ENCODE measurements around the gene PABPC1L. TPM values are rescaled to one million over a fixed set of nuclear protein-coding genes. Genes with fewer than 3 reads are reported as not detected.

The PABPC1L gene
- total RNA-seq, 1 donor from 2014 or later = 45.3 TPM

GRCh38 chr20:44942264-44942973, 32.6 kb downstream of the PABPC1L start:
- H3K4me2 ChIP-seq = no peak overlapping the region
- no peaks in the 10 kb centered on the region for H3K9me3 ChIP-seq (ENCODE audit: low read depth)
- Mint-ChIP-seq H3K9me3 (no peaks in the 10 kb centered on the region), H3K27ac (peak overlapping the region; percentile 73), H3K4me3 (no peak overlapping the region), H3K36me3 (peaks cover 29% of the 10 kb centered on the region), H3K4me1 (no peaks in the 10 kb centered on the region), H3K27me3 (ENCODE audit: insufficient read depth, low read depth) (peaks cover 2% of the 10 kb centered on the region)
- TF ChIP-seq EZH2phosphoT487 (IDR thresholded peaks at IDR 0.05) = no peak
- peak; percentile 15 for TF ChIP-seq CTCF (IDR thresholded peaks at IDR 0.05)
- no peak for TF ChIP-seq EZH2 (IDR thresholded peaks at IDR 0.05)
- H3K4me3 ChIP-seq = no peak overlapping the region
- no peaks in the 10 kb centered on the region for H3F3A ChIP-seq (ENCODE audit: low read depth)
- no peaks in the 10 kb centered on the region for H3K4me1 ChIP-seq
- H3K27ac ChIP-seq = no peak overlapping the region
- no peaks in the 10 kb centered on the region for H3K27me3 ChIP-seq
- H3K9ac ChIP-seq = no peak overlapping the region
- peaks cover 10% of the 10 kb centered on the region for H3K36me3 ChIP-seq
- DNase-seq (ENCODE audit: low spot score) = peak; percentile 11
- H3K79me2 ChIP-seq (ENCODE audit: low read depth) = no peaks in the 10 kb centered on the region
- H4K20me1 ChIP-seq (ENCODE audit: low read depth) = peaks cover 6% of the 10 kb centered on the region
- H2AFZ ChIP-seq (replicated peaks) = no peak overlapping the region

GRCh38 chr20:44943828-44944227, 34.0 kb downstream of the PABPC1L start:
- no peak for DNase-seq (ENCODE audit: low spot score)
- Histone ChIP-seq H2AFZ (replicated peaks) (no peak overlapping the region), H3K27ac (no peak overlapping the region), H3K4me3 (no peak overlapping the region), H3K9ac (no peak overlapping the region), H3K4me2 (no peak overlapping the region), H4K20me1 (ENCODE audit: low read depth) (peaks cover 6% of the 10 kb centered on the region), H3K9me3 (ENCODE audit: low read depth) (no peaks in the 10 kb centered on the region), H3K79me2 (ENCODE audit: low read depth) (no peaks in the 10 kb centered on the region), H3K27me3 (no peaks in the 10 kb centered on the region), H3F3A (ENCODE audit: low read depth) (no peaks in the 10 kb centered on the region), H3K4me1 (no peaks in the 10 kb centered on the region), H3K36me3 (peaks cover 10% of the 10 kb centered on the region)
- Mint-ChIP-seq H3K36me3 (peaks cover 31% of the 10 kb centered on the region), H3K9me3 (no peaks in the 10 kb centered on the region), H3K4me1 (no peaks in the 10 kb centered on the region), H3K4me3 (no peak overlapping the region), H3K27ac (no peak overlapping the region), H3K27me3 (ENCODE audit: insufficient read depth, low read depth) (no peaks in the 10 kb centered on the region)
- TF ChIP-seq CTCF (IDR thresholded peaks at IDR 0.05) (no peak), EZH2phosphoT487 (IDR thresholded peaks at IDR 0.05) (no peak), EZH2 (IDR thresholded peaks at IDR 0.05) (no peak)

DNA sequence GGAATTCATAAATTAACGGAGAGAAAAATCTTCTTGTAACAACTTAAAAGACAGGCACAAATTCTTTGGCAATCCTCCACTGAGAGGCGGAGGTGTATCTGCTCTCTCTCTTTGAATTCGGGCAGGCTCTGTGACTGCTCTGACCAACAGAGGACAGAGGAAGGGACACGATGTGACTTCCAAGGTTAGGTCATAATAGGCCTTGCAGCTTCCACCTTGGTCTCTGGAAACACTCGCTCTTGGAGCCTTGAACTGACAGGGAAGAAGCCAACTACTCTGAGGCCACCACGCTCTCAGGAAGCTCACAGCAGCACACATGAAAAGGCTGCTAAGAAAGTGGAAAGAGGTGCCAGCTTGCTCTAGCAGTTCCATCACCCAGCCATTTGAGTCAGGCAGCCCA, 35.4 kb downstream of the PABPC1L start:
- peaks cover 32% of the 10 kb centered on the region for H3K36me3 Mint-ChIP-seq

More for the DNA sequence above, 35.4 kb downstream of the PABPC1L start:
- no peak overlapping the region for H3K9ac ChIP-seq
- Mint-ChIP-seq H3K27ac (no peak overlapping the region), H3K4me1 (no peaks in the 10 kb centered on the region), H3K27me3 (ENCODE audit: insufficient read depth, low read depth) (no peaks in the 10 kb centered on the region), H3K4me3 (no peak overlapping the region), H3K9me3 (no peaks in the 10 kb centered on the region)
- no peak overlapping the region for H3K27ac ChIP-seq
- H3K27me3 ChIP-seq = no peaks in the 10 kb centered on the region
- H4K20me1 ChIP-seq (ENCODE audit: low read depth) = peaks cover 6% of the 10 kb centered on the region
- H3F3A ChIP-seq (ENCODE audit: low read depth) = no peaks in the 10 kb centered on the region
- no peak overlapping the region for H3K4me2 ChIP-seq
- H3K9me3 ChIP-seq (ENCODE audit: low read depth) = no peaks in the 10 kb centered on the region
- peaks cover 10% of the 10 kb centered on the region for H3K36me3 ChIP-seq
- DNase-seq (ENCODE audit: low spot score) = no peak
- H3K4me3 ChIP-seq = no peak overlapping the region
- no peak for TF ChIP-seq EZH2 (IDR thresholded peaks at IDR 0.05)
- TF ChIP-seq CTCF (IDR thresholded peaks at IDR 0.05) = no peak
- no peak for TF ChIP-seq EZH2phosphoT487 (IDR thresholded peaks at IDR 0.05)
- no peaks in the 10 kb centered on the region for H3K79me2 ChIP-seq (ENCODE audit: low read depth)
- H2AFZ ChIP-seq (replicated peaks) = no peak overlapping the region
- no peaks in the 10 kb centered on the region for H3K4me1 ChIP-seq

All from neural progenitor cell (in vitro differentiated cells).